B cell (primary cell): ENCODE data around the gene SHD.

ENCODE experiments used
- CTCF ChIP-seq: fragments of 200-600 bp; IDR thresholded peaks from one replicate; pipeline ENCODE4 v1.8.0; 2022; ENCODE audit warnings: antibody characterized with exemption, mild to moderate bottlenecking
- EZH2 ChIP-seq: IDR thresholded peaks from 2 replicates; pipeline ENCODE4 v1.6.1; 2012; ENCODE audit warnings: borderline replicate concordance, low read depth, mild to moderate bottlenecking, moderate library complexity, low read length; ENCODE audit not compliant: insufficient read depth, poor library complexity, severe bottlenecking

- TF ChIP-seq CTCF (no peak), EZH2 (no peak)
Observed at GRCh38 chr19:4268816-4269430, 10.1 kb upstream of the SHD start.
